GM19351 (cell line): ENCODE measurements around the gene PML.

Experiments used
- ATAC-seq: cut with Tn5 transposase; IDR thresholded peaks from one replicate; pipeline ENCODE4 v1.9.1; 2021; ENCODE audit warnings: mild to moderate bottlenecking, moderate library complexity; ENCODE audit not compliant: unreplicated experiment

The PML gene

DNA sequence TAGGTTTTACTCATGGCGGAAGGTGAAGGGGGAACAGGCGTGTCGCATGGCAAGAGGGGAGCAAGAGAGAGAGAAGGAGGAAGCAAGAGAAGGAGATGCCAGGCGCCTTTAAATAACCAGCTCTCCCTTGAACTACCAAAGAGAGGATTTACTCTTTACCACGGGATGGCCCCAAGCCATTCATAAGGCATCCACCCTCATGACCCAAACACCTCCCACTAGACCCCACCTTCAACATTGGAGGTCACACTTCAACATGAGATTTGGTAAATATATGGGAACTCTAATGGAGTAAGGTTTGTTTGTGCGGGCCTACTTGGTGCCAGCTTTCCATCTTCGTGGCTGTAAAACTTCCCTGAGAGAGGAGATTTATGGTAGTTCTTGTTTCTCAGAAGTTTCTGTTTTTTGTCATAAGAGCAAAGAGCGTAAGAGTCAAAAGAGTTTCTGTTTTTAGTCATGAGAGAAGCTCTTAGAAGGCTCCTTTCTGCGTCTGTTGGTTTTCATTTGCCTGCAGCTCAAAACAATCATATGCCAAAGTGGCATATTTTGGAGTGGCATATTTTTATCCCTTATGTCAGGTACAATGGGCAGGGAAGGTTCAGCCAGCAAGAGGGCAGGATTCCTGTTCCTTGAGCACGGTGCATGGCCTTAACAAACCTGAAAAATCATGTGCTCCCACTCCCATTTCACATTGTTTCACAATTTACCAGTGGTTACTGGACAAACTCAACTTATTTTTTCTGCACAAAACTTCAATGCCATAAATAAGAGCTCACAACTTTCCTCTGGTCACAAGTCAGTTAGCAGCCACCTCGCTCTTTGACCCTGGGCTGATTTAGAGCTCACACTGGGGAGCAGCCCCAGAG lies 12.5 kb downstream of the PML start:
- ATAC-seq, result no peak

DNA sequence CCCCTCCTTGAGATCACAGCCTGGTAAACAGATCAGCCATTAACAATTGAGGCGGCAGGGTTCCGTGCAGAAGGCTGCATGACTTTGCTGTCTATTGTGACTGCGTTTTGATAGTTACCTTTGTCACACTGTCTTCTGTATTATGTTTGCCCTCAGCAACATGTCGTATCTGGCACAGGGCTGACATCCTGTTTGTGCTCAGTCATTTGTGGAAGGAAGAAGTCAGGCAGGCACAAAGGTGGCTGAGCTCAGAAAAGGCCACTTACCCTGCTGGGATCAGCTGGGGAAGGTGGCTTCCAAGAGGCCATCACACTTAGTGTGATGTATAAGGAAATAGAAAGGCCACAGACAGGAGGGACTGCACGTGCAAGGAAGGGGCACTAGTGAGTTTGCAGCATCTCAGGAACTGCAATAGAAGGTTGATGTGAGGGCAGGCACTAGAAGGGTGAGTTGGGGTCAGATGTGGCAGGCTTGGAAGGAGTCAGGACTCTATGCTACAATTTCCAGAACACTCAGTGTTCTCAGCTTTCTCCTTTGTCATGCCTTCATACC lies 13.4 kb downstream of the PML start:
- ATAC-seq, result no peak

DNA sequence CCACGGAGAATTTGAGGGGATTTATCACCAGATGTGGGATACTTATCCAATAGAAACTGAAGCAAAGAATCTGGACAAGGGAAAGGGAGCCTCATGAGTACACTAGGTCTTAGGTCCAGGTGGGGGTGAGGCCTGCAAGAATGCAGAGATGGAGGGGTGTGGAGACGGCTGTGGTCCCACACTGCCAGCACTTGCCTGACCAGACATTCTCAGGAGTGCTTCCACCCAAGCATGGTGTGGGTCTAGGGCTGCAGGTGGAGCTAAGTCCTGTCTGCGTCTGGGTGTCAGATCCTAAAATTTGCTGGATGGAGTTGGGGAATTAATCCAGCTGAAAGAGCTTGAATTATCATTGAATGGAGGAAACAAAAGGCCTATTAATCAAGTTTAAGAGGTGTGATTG lies 14.4 kb downstream of the PML start:
- ATAC-seq, result no peak

DNA sequence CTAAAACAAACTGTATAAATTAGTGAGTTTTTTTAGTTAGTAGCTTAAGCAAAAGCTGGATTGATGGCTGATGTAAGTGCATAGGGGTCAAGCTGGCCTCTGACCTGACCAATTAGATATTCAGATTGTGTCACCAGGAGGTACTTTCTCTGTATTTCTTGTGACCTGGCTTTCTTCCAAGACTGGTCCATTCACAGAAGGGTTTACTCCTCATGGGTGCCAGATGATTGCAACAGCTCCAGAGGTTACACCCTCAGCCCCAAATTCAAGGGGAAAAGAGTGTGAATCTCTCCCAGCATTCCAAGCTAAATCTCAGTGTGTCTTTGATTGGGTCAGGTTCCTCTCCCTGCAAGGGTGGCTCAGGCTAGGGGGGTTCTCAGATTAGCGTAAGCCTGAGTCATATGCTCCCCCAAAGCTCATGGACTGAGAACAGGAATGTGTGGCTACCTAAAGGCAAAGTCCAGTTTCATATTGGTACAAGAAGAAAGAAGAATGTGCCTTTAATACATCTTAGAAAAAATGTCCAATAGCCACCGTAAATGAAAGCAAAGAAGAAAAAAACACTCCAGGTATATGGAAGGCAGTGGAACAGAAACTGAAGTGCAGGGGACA lies 16.5 kb downstream of the PML start:
- no peak for ATAC-seq

DNA sequence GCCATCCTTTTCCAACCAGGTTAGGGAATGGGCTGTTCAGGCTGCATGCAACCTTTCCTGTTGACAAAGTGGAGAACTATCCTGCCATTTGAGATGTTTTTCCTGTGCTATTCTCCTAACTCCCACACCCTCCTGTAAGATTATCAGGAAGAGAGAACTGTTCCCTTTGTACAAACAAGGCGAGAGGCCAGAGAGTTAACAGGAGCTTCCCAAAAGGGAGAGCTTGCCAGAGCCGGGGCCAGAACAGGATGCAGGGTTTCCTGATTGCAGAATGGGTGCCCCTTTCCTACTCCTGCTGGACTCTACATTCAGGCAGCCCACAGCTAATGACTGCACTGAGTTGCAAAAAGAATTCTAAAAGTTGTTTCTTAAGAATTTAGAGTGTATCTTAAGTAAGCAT lies 17.1 kb downstream of the PML start:
- no peak for ATAC-seq

DNA sequence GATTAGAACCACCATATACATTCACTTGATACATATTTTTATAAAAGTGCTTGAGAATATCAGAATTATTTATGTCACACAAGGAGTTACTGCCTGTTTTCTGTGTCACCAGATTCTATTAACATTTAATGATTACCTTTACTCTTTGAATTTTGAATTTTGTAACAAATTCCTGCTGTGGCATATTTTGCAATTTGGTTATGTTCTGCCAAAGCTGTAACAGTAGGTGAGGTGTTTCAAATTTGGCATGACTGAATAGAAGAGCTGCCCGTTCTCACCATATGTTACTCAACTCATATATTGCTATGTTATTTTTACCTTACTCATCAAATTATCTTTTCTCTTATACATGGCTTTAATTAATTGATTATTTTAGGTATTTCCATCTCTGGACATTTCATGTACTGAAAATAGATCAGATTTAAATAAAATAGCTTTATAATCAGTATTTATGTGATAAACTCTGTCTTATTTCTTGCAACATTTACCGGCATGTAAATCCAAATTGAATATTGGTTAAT lies 18.9 kb downstream of the PML start:
- no peak for ATAC-seq

DNA sequence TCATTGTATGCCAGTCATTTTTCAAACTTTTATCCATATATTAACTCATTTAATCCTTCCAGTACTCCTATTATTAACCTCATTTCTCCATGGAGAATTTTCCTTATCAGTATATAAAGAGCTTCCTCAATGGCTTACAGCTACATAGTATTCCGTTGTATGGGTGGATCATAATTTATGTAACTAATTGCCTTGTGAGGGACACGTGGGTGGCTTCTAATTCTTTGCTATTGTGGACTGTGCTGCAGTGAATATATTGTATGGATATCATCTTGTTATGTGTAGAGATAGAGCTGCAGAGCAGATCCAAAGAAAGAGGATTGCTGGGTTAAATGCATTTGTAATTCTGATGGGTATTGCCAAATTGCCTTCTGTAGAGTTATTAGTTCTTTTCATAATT lies 25.2 kb downstream of the PML start:
- ATAC-seq, result no peak

DNA sequence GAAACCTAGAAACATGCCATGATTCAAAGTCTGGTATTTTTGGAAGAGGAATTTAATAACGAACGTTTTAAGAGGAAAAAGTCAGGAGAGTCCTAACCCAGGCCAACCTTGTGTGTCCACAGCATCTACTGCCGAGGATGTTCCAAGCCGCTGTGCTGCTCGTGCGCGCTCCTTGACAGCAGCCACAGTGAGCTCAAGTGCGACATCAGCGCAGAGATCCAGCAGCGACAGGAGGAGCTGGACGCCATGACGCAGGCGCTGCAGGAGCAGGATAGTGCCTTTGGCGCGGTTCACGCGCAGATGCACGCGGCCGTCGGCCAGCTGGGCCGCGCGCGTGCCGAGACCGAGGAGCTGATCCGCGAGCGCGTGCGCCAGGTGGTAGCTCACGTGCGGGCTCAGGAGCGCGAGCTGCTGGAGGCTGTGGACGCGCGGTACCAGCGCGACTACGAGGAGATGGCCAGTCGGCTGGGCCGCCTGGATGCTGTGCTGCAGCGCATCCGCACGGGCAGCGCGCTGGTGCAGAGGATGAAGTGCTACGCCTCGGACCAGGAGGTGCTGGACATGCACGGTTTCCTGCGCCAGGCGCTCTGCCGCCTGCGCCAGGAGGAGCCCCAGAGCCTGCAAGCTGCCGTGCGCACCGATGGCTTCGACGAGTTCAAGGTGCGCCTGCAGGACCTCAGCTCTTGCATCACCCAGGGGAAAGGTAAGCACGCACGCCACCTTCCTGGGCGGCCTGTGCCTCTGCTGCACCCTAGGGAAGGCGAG lies 28.4 kb downstream of the PML start:
- ATAC-seq, result no peak

DNA sequence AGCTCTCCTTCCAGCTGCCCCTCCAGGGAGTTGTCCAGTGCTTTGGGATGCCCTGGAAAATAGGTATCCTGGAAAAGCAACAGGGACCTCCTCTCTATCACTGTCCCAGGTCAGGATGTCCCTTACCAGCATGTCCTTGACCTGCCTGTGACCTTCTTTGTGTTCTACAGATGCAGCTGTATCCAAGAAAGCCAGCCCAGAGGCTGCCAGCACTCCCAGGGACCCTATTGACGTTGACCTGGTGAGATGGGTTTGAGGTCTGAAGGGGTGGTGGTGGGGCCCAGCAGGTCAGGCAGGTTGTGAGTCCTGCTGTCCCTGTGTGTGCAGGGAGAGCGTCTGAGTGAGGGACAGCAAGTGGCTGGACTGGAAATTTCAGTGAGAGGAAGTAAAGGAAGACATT lies 30.2 kb downstream of the PML start:
- no peak for ATAC-seq

DNA sequence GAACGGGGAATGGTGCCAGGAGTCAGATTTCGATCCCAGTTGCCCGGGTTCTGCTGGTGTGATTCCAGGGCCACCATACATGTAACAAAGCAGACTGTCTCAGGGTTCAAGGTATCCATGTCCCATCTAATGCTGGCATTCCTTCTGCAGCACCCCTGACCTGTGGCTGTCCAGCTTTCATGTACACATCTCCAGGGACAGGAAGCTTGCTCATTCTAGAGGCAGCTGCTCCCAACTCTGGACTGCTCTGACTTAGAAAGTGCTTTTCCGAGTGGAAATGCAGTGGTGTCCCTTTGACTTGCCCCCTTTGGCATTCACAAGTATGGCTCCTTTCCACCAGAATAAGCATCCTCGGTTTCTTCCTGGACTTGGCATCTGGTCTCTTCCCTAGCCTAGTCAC lies 30.9 kb downstream of the PML start:
- no peak for ATAC-seq

DNA sequence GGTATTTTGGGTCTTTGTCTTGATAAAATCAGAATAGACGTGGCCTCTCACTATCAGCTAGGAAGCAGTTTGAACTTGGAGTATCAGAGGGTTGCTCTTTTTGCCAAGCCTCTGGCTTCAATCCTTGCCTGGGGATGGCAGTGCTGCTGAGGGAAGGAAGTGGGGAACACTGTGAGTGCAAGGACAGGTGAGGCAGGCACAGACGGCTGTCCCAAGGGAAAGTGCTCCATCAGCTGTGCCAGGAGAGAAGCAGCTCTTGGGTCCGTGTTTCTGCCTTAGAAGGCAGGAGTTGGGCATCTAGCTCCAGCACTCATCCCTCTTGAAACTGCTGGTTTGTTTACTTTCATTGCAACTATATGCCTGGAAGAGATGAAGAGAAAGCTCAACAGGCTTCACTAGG lies 33.2 kb downstream of the PML start:
- no peak for ATAC-seq

DNA sequence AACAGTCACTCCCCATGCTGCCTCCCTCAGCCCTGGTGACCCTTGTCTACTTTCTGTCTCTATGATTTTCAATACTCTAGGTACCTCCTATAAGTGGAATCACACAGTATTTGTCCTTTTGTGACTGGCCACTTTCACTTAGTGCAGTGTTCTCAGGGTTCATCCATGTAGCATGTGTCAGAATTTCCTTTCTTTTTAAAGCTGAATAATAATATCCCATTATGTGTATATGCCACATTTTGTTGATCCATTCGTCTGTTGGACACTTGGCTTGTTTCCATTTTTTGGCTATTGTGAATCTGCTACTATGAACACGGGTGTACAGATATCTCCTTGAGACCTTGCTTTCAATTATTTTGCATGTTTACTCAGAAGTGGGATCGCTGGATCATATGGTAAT lies 34.1 kb downstream of the PML start:
- ATAC-seq, result no peak

DNA sequence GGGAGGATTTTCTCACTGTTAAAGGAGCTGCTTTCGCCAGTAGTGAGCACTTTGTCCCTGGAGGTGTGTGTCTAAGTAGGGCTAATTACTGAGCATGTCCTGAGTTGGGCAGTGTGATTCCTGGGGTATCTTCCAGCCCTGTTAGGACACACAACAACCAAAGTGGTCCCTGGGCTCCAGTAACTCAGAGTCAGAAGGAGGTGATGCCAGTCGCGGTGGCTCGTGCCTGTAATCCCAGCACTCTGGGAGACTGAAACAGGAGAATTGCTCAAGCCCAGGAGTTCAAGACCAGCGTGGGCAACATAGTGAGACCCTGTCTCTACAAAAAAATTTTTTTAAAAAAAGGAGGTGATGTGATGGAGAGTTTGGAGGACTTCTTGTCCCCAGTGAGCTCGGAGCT lies 37.5 kb downstream of the PML start:
- ATAC-seq, result no peak

DNA sequence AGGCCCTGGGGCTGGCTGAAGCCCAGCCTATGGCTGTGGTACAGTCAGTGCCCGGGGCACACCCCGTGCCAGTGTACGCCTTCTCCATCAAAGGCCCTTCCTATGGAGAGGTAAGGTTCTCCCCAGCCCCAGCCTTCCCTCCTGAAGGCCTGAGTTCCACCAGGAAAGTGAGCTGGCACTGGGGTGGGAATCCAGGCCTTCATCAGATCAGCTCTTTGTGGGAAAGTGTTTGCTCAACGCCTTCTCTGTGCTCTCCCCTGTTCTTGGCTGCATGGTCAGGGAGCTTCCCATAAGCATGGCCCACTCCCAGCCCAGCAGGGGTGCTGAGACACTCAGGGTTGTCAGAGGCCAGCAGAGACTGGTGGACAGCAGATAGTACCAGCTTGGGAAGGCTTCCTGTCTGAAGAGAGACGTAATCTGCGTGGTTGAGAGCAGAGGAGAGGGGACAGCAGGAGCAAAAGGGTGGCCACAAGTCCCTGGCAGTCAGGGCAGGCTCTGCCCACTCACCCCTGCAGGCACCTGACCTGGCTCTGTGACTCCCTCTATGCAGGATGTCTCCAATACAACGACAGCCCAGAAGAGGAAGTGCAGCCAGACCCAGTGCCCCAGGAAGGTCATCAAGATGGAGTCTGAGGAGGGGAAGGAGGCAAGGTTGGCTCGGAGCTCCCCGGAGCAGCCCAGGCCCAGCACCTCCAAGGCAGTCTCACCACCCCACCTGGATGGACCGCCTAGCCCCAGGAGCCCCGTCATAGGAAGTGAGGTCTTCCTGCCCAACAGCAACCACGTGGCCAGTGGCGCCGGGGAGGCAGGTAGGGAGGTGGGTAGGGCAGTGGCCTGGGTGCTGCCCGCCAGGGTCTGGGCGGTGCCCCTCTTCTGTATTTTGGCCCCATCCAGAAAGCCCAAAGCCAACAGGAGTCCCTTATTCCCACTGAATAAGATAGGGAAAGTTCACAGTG lies 38.4 kb downstream of the PML start:
- no peak for ATAC-seq

DNA sequence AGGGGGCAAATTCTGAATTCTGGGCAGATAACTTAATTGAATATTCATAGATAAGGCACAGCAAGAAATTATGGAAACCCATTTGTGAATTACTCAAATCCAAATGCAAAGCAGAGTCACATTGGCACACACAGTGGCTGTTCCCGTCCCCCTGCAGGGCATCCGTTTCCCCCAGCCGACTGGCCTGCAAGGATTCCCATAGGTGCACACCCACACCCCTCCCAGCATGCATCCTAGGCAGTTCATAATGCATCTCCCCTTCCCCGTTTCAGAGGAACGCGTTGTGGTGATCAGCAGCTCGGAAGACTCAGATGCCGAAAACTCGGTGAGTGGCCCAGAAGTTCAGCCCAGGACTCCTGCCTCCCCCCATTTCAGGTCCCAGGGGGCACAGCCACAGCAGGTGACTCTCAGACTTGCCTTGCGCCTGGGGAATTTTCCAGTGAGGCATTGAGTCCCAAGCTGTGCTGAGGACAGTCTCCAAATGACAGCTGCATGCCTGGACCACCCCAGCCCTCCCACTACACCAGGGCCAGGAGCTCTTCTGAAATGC lies 39.8 kb downstream of the PML start:
- ATAC-seq, result no peak

DNA sequence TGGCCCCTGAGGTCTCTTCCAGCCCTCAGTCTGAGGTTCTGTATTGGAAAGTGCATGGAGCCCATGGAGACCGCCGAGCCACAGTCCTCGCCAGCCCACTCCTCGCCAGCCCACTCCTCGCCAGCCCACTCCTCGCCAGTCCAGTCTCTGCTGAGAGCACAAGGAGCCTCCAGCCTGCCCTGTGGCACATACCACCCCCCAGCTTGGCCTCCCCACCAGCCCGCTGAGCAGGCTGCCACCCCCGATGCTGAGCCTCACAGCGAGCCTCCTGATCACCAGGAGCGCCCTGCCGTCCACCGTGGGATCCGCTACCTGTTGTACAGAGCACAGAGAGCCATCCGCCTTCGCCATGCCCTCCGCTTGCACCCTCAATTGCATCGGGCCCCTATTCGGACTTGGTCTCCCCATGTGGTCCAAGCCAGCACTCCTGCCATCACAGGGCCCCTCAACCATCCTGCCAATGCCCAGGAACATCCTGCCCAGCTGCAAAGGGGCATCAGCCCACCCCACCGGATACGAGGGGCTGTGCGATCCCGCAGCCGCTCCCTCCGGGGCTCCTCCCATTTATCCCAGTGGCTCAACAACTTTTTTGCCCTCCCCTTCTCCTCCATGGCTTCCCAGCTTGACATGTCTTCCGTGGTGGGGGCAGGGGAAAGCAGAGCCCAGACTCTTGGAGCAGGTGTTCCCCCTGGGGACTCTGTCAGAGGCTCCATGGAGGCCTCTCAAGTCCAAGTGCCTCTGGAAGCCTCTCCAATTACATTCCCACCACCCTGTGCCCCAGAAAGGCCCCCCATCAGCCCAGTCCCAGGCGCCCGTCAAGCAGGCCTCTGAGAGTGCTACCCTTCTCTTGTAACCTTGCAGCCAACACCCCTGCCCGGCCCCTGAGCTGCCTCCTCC lies 40.9 kb downstream of the PML start:
- ATAC-seq, result no peak

DNA sequence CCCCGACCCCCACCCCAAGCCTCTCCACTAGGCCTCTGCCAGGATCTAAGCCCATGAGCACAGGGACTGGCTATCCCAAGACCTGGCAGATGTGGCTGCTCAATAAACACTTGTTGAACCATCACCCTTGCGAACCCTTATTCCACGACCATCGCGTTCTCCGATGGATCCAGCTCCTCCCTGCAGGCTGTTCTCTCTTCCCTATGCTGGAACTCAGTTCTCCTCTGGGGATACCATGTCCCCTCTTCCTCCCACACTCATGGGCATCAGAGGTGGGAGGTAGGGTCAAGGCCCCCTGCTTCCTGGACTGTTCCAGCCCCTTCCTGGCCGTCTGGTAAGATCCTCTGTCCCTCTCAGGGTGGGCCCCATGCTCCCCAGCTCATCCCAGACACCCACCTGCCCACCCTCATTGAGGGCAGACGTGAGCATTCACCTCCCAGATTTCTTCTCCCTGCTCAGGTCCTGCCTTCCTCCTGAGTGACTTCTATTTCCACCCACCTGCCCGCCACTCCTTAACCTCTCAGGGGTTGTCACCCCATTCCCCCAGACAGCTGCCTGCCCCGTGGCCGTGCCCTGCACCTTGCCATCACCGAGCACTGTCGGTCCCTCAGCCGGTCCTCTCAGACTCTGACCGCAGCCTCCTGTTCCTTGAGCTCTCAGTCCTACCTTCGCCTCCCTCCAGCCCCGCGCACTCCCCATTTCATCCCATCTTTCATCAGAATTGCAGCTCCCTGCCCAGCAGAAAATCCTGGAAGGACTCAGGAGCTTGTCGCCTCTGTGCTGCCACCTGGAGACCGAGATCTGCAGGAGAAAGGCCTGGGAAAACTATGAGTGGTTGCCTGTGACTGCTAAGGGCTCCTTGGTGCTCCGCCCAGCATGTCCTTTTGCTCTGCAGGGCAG lies 42.0 kb downstream of the PML start:
- no peak for ATAC-seq
